MM.1S (cell line): ENCODE measurements around the gene FUS.

Source experiments
- DNase-seq: peaks from one replicate; pipeline ENCODE4 v3.0.0-alpha.2; 2015
- H2AFZ ChIP-seq: fragments of 300-600 bp; sonication (generic); 2 replicates; pipeline ENCODE4 v1.6.0; 2016; ENCODE audit warnings: antibody characterized with exemption, low read length
- H3F3A ChIP-seq: fragments of 300-600 bp; sonication (generic); 2 replicates; pipeline ENCODE4 v1.6.1; 2016; ENCODE audit warnings: mild to moderate bottlenecking, antibody characterized with exemption, low read length, moderate library complexity, mixed read lengths; ENCODE audit not compliant: insufficient read depth
- H3K27ac ChIP-seq: fragments of 300-600 bp; sonication (generic); 2 replicates; pipeline ENCODE4 v1.5.1; 2016; ENCODE audit warnings: mild to moderate bottlenecking, low read length
- H3K27me3 ChIP-seq: fragments of 300-600 bp; sonication (generic); replicated peaks from 2 replicates; pipeline ENCODE4 v1.6.0; 2016; ENCODE audit warnings: low read length; ENCODE audit not compliant: insufficient read depth
- H3K36me3 ChIP-seq: fragments of 300-600 bp; sonication (generic); replicated peaks from 2 replicates; pipeline ENCODE4 v1.6.1; 2016; ENCODE audit warnings: mild to moderate bottlenecking, low read length, mixed read lengths; ENCODE audit not compliant: insufficient read depth
- H3K4me1 ChIP-seq: fragments of 300-600 bp; sonication (generic); 2 replicates; pipeline ENCODE4 v1.6.1; 2016; ENCODE audit warnings: low read length, mixed read lengths
- H3K4me2 ChIP-seq: fragments of 300-600 bp; sonication (generic); 2 replicates; pipeline ENCODE4 v1.6.0; 2016; ENCODE audit warnings: low read depth, low read length
- H3K4me3 ChIP-seq: fragments of 300-600 bp; sonication (generic); 2 replicates; pipeline ENCODE4 v1.5.1; 2016; ENCODE audit warnings: low read length, mixed read lengths
- H3K79me2 ChIP-seq: fragments of 300-600 bp; sonication (generic); 2 replicates; pipeline ENCODE4 v1.6.1; 2016; ENCODE audit warnings: mixed run types, low read length, mixed read lengths
- H3K9ac ChIP-seq: fragments of 300-600 bp; sonication (generic); 2 replicates; pipeline ENCODE4 v1.6.1; 2016; ENCODE audit warnings: low read length, mixed read lengths
- H3K9me2 ChIP-seq: fragments of 300-600 bp; sonication (generic); replicated peaks from 2 replicates; pipeline ENCODE4 v1.6.1; 2016; ENCODE audit warnings: mild to moderate bottlenecking, low read length, mixed read lengths; ENCODE audit not compliant: insufficient read depth
- H3K9me3 ChIP-seq: fragments of 300-600 bp; sonication (generic); replicated peaks from 2 replicates; pipeline ENCODE4 v1.6.1; 2016; ENCODE audit warnings: mild to moderate bottlenecking, low read length, mixed read lengths; ENCODE audit not compliant: insufficient read depth
- H4K20me1 ChIP-seq: fragments of 300-600 bp; sonication (generic); 2 replicates; pipeline ENCODE4 v1.6.1; 2016; ENCODE audit warnings: mild to moderate bottlenecking, low read length, moderate library complexity, mixed read lengths; ENCODE audit not compliant: insufficient read depth
- CTCF ChIP-seq: fragments of 300-600 bp; sonication (generic); IDR thresholded peaks from 2 replicates; pipeline ENCODE4 v1.5.1; 2016; ENCODE audit warnings: antibody characterized with exemption, low read length, mixed read lengths
- EZH2 ChIP-seq: fragments of 300-600 bp; sonication (generic); optimal IDR thresholded peaks from 2 replicates; pipeline ENCODE3; 2017; ENCODE audit warnings: low read depth, mild to moderate bottlenecking, antibody characterized with exemption, low read length, mixed read lengths
- EZH2phosphoT487 ChIP-seq: fragments of 300-600 bp; sonication (generic); IDR thresholded peaks from 2 replicates; pipeline ENCODE4 v1.6.1; 2018; ENCODE audit warnings: antibody characterized with exemption, low read length

FUS gene

GRCh38 chr16:31213877-31214707 lies 34.2 kb downstream of the FUS start, which contains the start of gene TRIM72:
TSS of gene TRIM72 (plus strand) at chr16:31214119. CDS start at chr16:31214739, 620 bp downstream.
- H3K27ac ChIP-seq, result no peak within 1 kb of the TSS
- no peaks in the 10 kb centered on the region for H3K79me2 ChIP-seq
- H3K36me3 ChIP-seq, result no peaks in the 10 kb centered on the region
- no peaks in the 10 kb centered on the region for H4K20me1 ChIP-seq
- H2AFZ ChIP-seq, result peak within 1 kb of the TSS; percentile 59
- no peaks in the 10 kb centered on the region for H3F3A ChIP-seq
- H3K27me3 ChIP-seq, result peaks cover 22% of the 10 kb centered on the region
- no peaks in the 10 kb centered on the region for H3K9me2 ChIP-seq
- no peak for DNase-seq
- no peaks in the 10 kb centered on the region for H3K9me3 ChIP-seq
- TF ChIP-seq CTCF (no peak), EZH2 (no peak), EZH2phosphoT487 (no peak)
- no peak within 1 kb of the TSS for H3K4me3 ChIP-seq
- peaks cover 15% of the 10 kb centered on the region for H3K4me1 ChIP-seq
- peak within 1 kb of the TSS; percentile 38; the same call in 1 of the 2 replicates for H3K4me2 ChIP-seq
- H3K9ac ChIP-seq, result no peak within 1 kb of the TSS

- H3K9me2 ChIP-seq, result no peaks in the 10 kb centered on the region
- peaks cover 15% of the 10 kb centered on the region for H3K4me1 ChIP-seq
- H4K20me1 ChIP-seq, result no peaks in the 10 kb centered on the region
- no peak for DNase-seq
- no peaks in the 10 kb centered on the region for H3F3A ChIP-seq
- H3K27ac ChIP-seq, result no peak overlapping the region
- H3K27me3 ChIP-seq, result peaks cover 22% of the 10 kb centered on the region
- no peaks in the 10 kb centered on the region for H3K36me3 ChIP-seq
- H3K9ac ChIP-seq, result no peak overlapping the region
- H3K4me2 ChIP-seq, result no peak overlapping the region
- TF ChIP-seq CTCF (no peak), EZH2phosphoT487 (no peak), EZH2 (no peak)
- no peaks in the 10 kb centered on the region for H3K79me2 ChIP-seq
- no peaks in the 10 kb centered on the region for H3K9me3 ChIP-seq
- no peak overlapping the region for H3K4me3 ChIP-seq
- no peak overlapping the region for H2AFZ ChIP-seq
Observed at GRCh38 chr16:31214708-31215286, 34.9 kb downstream of the FUS start.

GRCh38 chr16:31215287-31216162 lies 35.6 kb downstream of the FUS start:
- no peaks in the 10 kb centered on the region for H3K9me3 ChIP-seq
- no peaks in the 10 kb centered on the region for H3K36me3 ChIP-seq
- H3K4me1 ChIP-seq, result peaks cover 15% of the 10 kb centered on the region
- H3K9me2 ChIP-seq, result no peaks in the 10 kb centered on the region
- no peak overlapping the region for H3K4me3 ChIP-seq
- no peak overlapping the region for H3K9ac ChIP-seq
- no peak for TF ChIP-seq CTCF
- TF ChIP-seq EZH2phosphoT487, result no peak
- no peak for TF ChIP-seq EZH2
- no peaks in the 10 kb centered on the region for H4K20me1 ChIP-seq
- DNase-seq, result no peak
- H3K79me2 ChIP-seq, result no peaks in the 10 kb centered on the region
- H3F3A ChIP-seq, result no peaks in the 10 kb centered on the region
- no peak overlapping the region for H3K27ac ChIP-seq
- H2AFZ ChIP-seq, result no peak overlapping the region
- H3K27me3 ChIP-seq, result peaks cover 22% of the 10 kb centered on the region
- no peak overlapping the region; the same call in 1 of the 2 replicates for H3K4me2 ChIP-seq
